Muscle layer of colon (tissue), 2 donors: Measurements from ENCODE around the gene SMARCA4.

Experiments
- H3K27ac ChIP-seq: one replicate; pipeline ENCODE4 v1.7.0; 2013; ENCODE audit warnings: low read depth, mild to moderate bottlenecking, low read length, moderate library complexity
- H3K27me3 ChIP-seq, 2 donors: one replicate each; pipeline ENCODE4 v1.7.0; 2013; ENCODE audit warnings: low read length in 2 of 2, mild to moderate bottlenecking in 2 of 2; ENCODE audit not compliant: insufficient read depth in 2 of 2, control insufficient read depth in 1 of 2
- H3K36me3 ChIP-seq: one replicate; pipeline ENCODE4 v1.7.0; 2013; ENCODE audit warnings: mild to moderate bottlenecking, low read length; ENCODE audit not compliant: insufficient read depth
- H3K4me1 ChIP-seq: one replicate; pipeline ENCODE4 v1.7.0; 2013; ENCODE audit warnings: mild to moderate bottlenecking, low read length; ENCODE audit not compliant: insufficient read depth
- H3K4me3 ChIP-seq, 2 donors: one replicate each; pipeline ENCODE4 v1.7.0; 2013; ENCODE audit warnings: low read length in 2 of 2, low read depth in 1 of 2, mild to moderate bottlenecking in 1 of 2, moderate library complexity in 1 of 2
- H3K9ac ChIP-seq: one replicate; pipeline ENCODE4 v1.7.0; 2013; ENCODE audit warnings: low read length
- H3K9me3 ChIP-seq: one replicate; pipeline ENCODE4 v1.7.0; 2013; ENCODE audit warnings: mild to moderate bottlenecking, low read length
- donor health status: abdominal sarcoma.
- donor health status: Adenocarcinoma of cecum.

The SMARCA4 gene

GRCh38 chr19:11019824-11020223 lies 59.0 kb downstream of the SMARCA4 start:
- no peak overlapping the region for H3K4me3 ChIP-seq
- H3K9ac ChIP-seq = no peak overlapping the region
- no peaks in the 10 kb centered on the region for H3K27me3 ChIP-seq
- H3K4me1 ChIP-seq = no peaks in the 10 kb centered on the region
- H3K27ac ChIP-seq = no peak overlapping the region
- H3K9me3 ChIP-seq = no peaks in the 10 kb centered on the region
- H3K36me3 ChIP-seq = peaks cover 75% of the 10 kb centered on the region

- H3K27me3 ChIP-seq = no peaks in the 10 kb centered on the region
- H3K9ac ChIP-seq = no peak overlapping the region
- no peaks in the 10 kb centered on the region for H3K4me1 ChIP-seq
- H3K9me3 ChIP-seq = no peaks in the 10 kb centered on the region
- H3K36me3 ChIP-seq = peaks cover 76% of the 10 kb centered on the region
- H3K4me3 ChIP-seq = no peak overlapping the region
- no peak overlapping the region for H3K27ac ChIP-seq
Observed at GRCh38 chr19:11020423-11020822, 59.6 kb downstream of the SMARCA4 start.

- no peaks in the 10 kb centered on the region for H3K27me3 ChIP-seq
- H3K36me3 ChIP-seq = peaks cover 80% of the 10 kb centered on the region
- H3K27ac ChIP-seq = no peak overlapping the region
- H3K9me3 ChIP-seq = no peaks in the 10 kb centered on the region
- H3K9ac ChIP-seq = no peak overlapping the region
- H3K4me3 ChIP-seq = no peak overlapping the region
- H3K4me1 ChIP-seq = no peaks in the 10 kb centered on the region
Observed at GRCh38 chr19:11020982-11021759, 60.3 kb downstream of the SMARCA4 start.

DNA sequence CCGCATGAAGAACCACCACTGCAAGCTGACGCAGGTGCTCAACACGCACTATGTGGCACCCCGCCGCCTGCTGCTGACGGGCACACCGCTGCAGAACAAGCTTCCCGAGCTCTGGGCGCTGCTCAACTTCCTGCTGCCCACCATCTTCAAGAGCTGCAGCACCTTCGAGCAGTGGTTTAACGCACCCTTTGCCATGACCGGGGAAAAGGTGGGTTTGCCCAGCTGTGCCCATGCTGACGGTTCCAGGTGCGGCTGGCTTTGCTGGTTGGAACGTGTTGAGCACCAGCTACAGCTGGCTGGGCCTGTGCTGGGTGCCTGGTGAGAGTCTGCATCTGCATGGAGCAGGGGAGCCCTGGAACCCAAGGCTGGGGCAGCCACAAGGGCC lies 60.9 kb downstream of the SMARCA4 start:
- Histone ChIP-seq H3K27me3 (no peaks in the 10 kb centered on the region), H3K9ac (no peak overlapping the region), H3K36me3 (peaks cover 75% of the 10 kb centered on the region), H3K4me1 (no peaks in the 10 kb centered on the region), H3K9me3 (no peaks in the 10 kb centered on the region), H3K4me3 (no peak overlapping the region), H3K27ac (no peak overlapping the region)

GRCh38 chr19:11023016-11023415 lies 62.2 kb downstream of the SMARCA4 start:
- no peak overlapping the region for H3K9ac ChIP-seq
- H3K27me3 ChIP-seq = no peaks in the 10 kb centered on the region
- H3K9me3 ChIP-seq = no peaks in the 10 kb centered on the region
- no peaks in the 10 kb centered on the region for H3K4me1 ChIP-seq
- no peak overlapping the region for H3K27ac ChIP-seq
- no peak overlapping the region for H3K4me3 ChIP-seq
- peaks cover 86% of the 10 kb centered on the region for H3K36me3 ChIP-seq

- no peak overlapping the region for H3K9ac ChIP-seq
- no peak overlapping the region for H3K4me3 ChIP-seq
- no peaks in the 10 kb centered on the region for H3K9me3 ChIP-seq
- no peaks in the 10 kb centered on the region for H3K27me3 ChIP-seq
- no peaks in the 10 kb centered on the region for H3K4me1 ChIP-seq
- H3K36me3 ChIP-seq = peaks cover 90% of the 10 kb centered on the region
- H3K27ac ChIP-seq = no peak overlapping the region
Observed at GRCh38 chr19:11023710-11024109, 62.9 kb downstream of the SMARCA4 start.

- H3K4me3 ChIP-seq = no peak overlapping the region
- no peak overlapping the region for H3K27ac ChIP-seq
- no peaks in the 10 kb centered on the region for H3K4me1 ChIP-seq
- no peaks in the 10 kb centered on the region for H3K27me3 ChIP-seq
- no peak overlapping the region for H3K9ac ChIP-seq
- H3K36me3 ChIP-seq = peaks cover 91% of the 10 kb centered on the region
- no peaks in the 10 kb centered on the region for H3K9me3 ChIP-seq
Observed at GRCh38 chr19:11024259-11024658, 63.4 kb downstream of the SMARCA4 start.

GRCh38 chr19:11025006-11025405 lies 64.2 kb downstream of the SMARCA4 start:
- no peak overlapping the region for H3K9ac ChIP-seq
- no peak overlapping the region for H3K27ac ChIP-seq
- no peaks in the 10 kb centered on the region for H3K9me3 ChIP-seq
- peaks cover 85% of the 10 kb centered on the region for H3K36me3 ChIP-seq
- H3K4me3 ChIP-seq = no peak overlapping the region
- H3K4me1 ChIP-seq = no peaks in the 10 kb centered on the region
- H3K27me3 ChIP-seq = no peaks in the 10 kb centered on the region

DNA sequence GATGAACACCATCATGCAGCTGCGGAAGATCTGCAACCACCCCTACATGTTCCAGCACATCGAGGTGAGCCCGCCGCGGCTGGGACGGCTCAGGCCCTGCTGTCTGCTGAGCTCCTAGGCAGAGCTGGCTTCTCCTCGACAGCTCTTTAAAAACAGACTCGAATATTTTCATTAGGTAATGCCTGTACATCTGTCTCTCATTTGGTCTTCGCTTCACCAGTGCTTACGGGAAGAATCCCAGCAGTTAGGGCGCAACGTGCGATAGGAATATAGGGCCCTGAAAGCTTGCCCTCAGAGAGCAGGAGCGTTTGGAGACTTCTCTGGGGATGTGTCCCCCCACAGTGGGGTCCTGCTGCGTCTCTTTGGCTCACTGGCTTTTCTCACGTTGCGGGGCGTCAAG lies 64.6 kb downstream of the SMARCA4 start:
- H3K27me3 ChIP-seq = no peaks in the 10 kb centered on the region
- H3K9ac ChIP-seq = no peak overlapping the region
- no peaks in the 10 kb centered on the region for H3K9me3 ChIP-seq
- H3K36me3 ChIP-seq = peaks cover 82% of the 10 kb centered on the region
- no peak overlapping the region for H3K4me3 ChIP-seq
- no peaks in the 10 kb centered on the region for H3K4me1 ChIP-seq
- no peak overlapping the region for H3K27ac ChIP-seq

GRCh38 chr19:11025997-11026396 lies 65.2 kb downstream of the SMARCA4 start:
- H3K9ac ChIP-seq = no peak overlapping the region
- no peaks in the 10 kb centered on the region for H3K27me3 ChIP-seq
- H3K36me3 ChIP-seq = peaks cover 76% of the 10 kb centered on the region
- no peak overlapping the region for H3K27ac ChIP-seq
- no peak overlapping the region for H3K4me3 ChIP-seq
- H3K4me1 ChIP-seq = no peaks in the 10 kb centered on the region
- H3K9me3 ChIP-seq = no peaks in the 10 kb centered on the region

- Histone ChIP-seq H3K36me3 (peaks cover 68% of the 10 kb centered on the region), H3K27ac (no peak overlapping the region), H3K9ac (no peak overlapping the region), H3K27me3 (no peaks in the 10 kb centered on the region), H3K4me1 (no peaks in the 10 kb centered on the region), H3K9me3 (no peaks in the 10 kb centered on the region), H3K4me3 (no peak overlapping the region)
Observed at GRCh38 chr19:11027381-11027780, 66.6 kb downstream of the SMARCA4 start.

- Histone ChIP-seq H3K36me3 (peaks cover 62% of the 10 kb centered on the region), H3K4me1 (no peaks in the 10 kb centered on the region), H3K9me3 (no peaks in the 10 kb centered on the region), H3K4me3 (no peak overlapping the region), H3K9ac (no peak overlapping the region), H3K27me3 (no peaks in the 10 kb centered on the region), H3K27ac (no peak overlapping the region)
Observed at GRCh38 chr19:11028146-11028545, 67.3 kb downstream of the SMARCA4 start.
